Fibroblast of lung (primary cell): ENCODE measurements around the gene JMJD7.

Source experiments
- CTCF ChIP-seq, 2 donors: IDR thresholded peaks in 1 of 2; conservative IDR thresholded peaks in 1 of 2; 1 replicate in 1 of 2; 2 replicates in 1 of 2; pipeline ENCODE4 v1.5.1; 2011 to 2012; ENCODE audit warnings: low read length in 2 of 2, control low read depth in 1 of 2, inconsistent platforms in 1 of 2, low read depth in 1 of 2, mild to moderate bottlenecking in 1 of 2
- EZH2 ChIP-seq: IDR thresholded peaks from 2 replicates; pipeline ENCODE4 v1.5.1; 2012; ENCODE audit warnings: low read length, control low read depth, mild to moderate bottlenecking; ENCODE audit errors: missing control alignments

GRCh38 chr15:41821831-41822230, 6.1 kb upstream of the JMJD7 start:
- no peak for TF ChIP-seq EZH2
- TF ChIP-seq CTCF (conservative IDR thresholded peaks at IDR 0.05 in 1 of 2, IDR thresholded peaks at IDR 0.05 in 1 of 2; ENCODE audit: low read depth in 1 of 2, low read length in 2 of 2): no peak
